K562 (cell line): ENCODE data around the gene G6PD. TPM values are rescaled to one million over a fixed set of nuclear protein-coding genes. Genes with fewer than 3 reads are reported as not detected.
A peak's percentile ranks its signal among the peaks of the same experiment; 100 is the strongest.

Experiments
- ATAC-seq: fragments of 200-7000 bp; cut with Tn5 transposase; 3 replicates; pipeline ENCODE4 v1.9.1; 2020; ENCODE audit warnings: moderate library complexity
- BruUV-seq: library from RNA; stranded (reverse); fragments of 400-500 nt; replicated peaks from 2 replicates; lab custom pipeline; 2021; lab: Mats Ljungman, UMichigan
- CTCF ChIA-PET: fragments of 300-600 bp; formaldehyde crosslinking; extraction: SDS; loops from one replicate; lab custom pipeline; 2021; ENCODE audit warnings: low intra/inter-chr PET ratio; lab: Yijun Ruan, JAX
- POLR2A ChIA-PET: fragments of 300-600, 350-650 bp; sonication (Branson Sonifier 250); formaldehyde crosslinking; extraction: SDS; loops from one replicate; lab custom pipeline; 2021; ENCODE audit warnings: antibody characterized with exemption, inconsistent platforms; lab: Yijun Ruan, JAX
- DNase-seq, 4 experiments: peaks; one replicate each; pipeline versions ENCODE4 v3.0.0 to v3.0.0-alpha.2; 2011 to 2018; ENCODE audit warnings: low spot score in 3 of 4, mixed read lengths in 3 of 4; ENCODE audit errors: extremely low read depth in 1 of 4
- FAIRE-seq: peaks from 2 replicates; lab custom pipeline; 2011; peaks lifted over from hg19 to GRCh38; lab: Jason Lieb, UNC
- H2AFZ ChIP-seq: 2 replicates; pipeline ENCODE4 v1.6.0; 2011; ENCODE audit warnings: low read depth, low read length, control low read depth, inconsistent platforms
- H3K27ac ChIP-seq: fragments of 200-600 bp; 3 replicates; pipeline ENCODE4 v1.8.0; 2011; ENCODE audit warnings: low read depth, mild to moderate bottlenecking, control low read depth, inconsistent platforms, low read length, moderate library complexity, mixed read lengths; ENCODE audit errors: extremely low read depth
- H3K27me3 ChIP-seq, 2 experiments: fragments of 300-600 bp in 1 of 2; 2 replicates in 1 of 2; 3 replicates in 1 of 2; pipeline versions ENCODE4 v1.6.0 to v1.8.0; 2011; ENCODE audit warnings: inconsistent platforms in 2 of 2, low read length in 2 of 2, mild to moderate bottlenecking in 1 of 2, mixed read lengths in 1 of 2, moderate library complexity in 1 of 2; ENCODE audit not compliant: control insufficient read depth in 2 of 2, insufficient read depth in 2 of 2
- H3K36me3 ChIP-seq: fragments of 300-600 bp; 3 replicates; pipeline ENCODE4 v1.8.0; 2011; ENCODE audit warnings: mild to moderate bottlenecking, low read length, inconsistent platforms; ENCODE audit not compliant: control insufficient read depth, insufficient read depth
- H3K4me1 ChIP-seq, 2 experiments: fragments of 200-600 bp in 1 of 2; replicated peaks in 1 of 2; 2 replicates in 1 of 2; 3 replicates in 1 of 2; pipeline versions ENCODE4 v1.5.1 to v1.8.0; 2011; ENCODE audit warnings: inconsistent platforms in 2 of 2, low read length in 2 of 2, mild to moderate bottlenecking in 1 of 2, mixed read lengths in 1 of 2, moderate library complexity in 1 of 2; ENCODE audit not compliant: control insufficient read depth in 2 of 2, insufficient read depth in 2 of 2
- H3K4me2 ChIP-seq: 2 replicates; pipeline ENCODE4 v1.6.1; 2011; ENCODE audit warnings: low read length, control low read depth, inconsistent platforms, mixed read lengths; ENCODE audit not compliant: insufficient read depth
- H3K4me3 ChIP-seq: fragments of 200-600 bp; sonication (generic), shearing (Covaris generic); 2 replicates; pipeline ENCODE4 v1.5.1; 2016; ENCODE audit warnings: control low read depth, inconsistent platforms
- H3K79me2 ChIP-seq: fragments of 200-600 bp; 3 replicates; pipeline ENCODE4 v1.8.0; 2011; ENCODE audit warnings: low read length, inconsistent platforms; ENCODE audit not compliant: control insufficient read depth, insufficient read depth
- H3K9ac ChIP-seq, 2 experiments: 2 replicates each; pipeline versions ENCODE4 v1.6.0 to v1.6.1; 2011; ENCODE audit warnings: low read depth in 2 of 2, low read length in 2 of 2, control low read depth in 1 of 2, inconsistent platforms in 1 of 2, mild to moderate bottlenecking in 1 of 2, mixed read lengths in 1 of 2; ENCODE audit not compliant: insufficient read depth in 1 of 2
- H3K9me1 ChIP-seq: one replicate; pipeline ENCODE4 v1.6.0; 2011; ENCODE audit warnings: inconsistent platforms, mild to moderate bottlenecking, low read length, moderate library complexity; ENCODE audit not compliant: control insufficient read depth, insufficient read depth
- H3K9me3 ChIP-seq: replicated peaks from 2 replicates; pipeline ENCODE4 v1.5.1; 2011; ENCODE audit warnings: low read depth, low read length, inconsistent platforms; ENCODE audit not compliant: control insufficient read depth, insufficient read depth
- H4K20me1 ChIP-seq: replicated peaks from 2 replicates; pipeline ENCODE4 v1.6.1; 2011; ENCODE audit warnings: low read length, inconsistent platforms, mixed read lengths; ENCODE audit not compliant: control insufficient read depth, insufficient read depth
- ATF3 ChIP-seq, 2 experiments: fragments of 450-650 bp in 1 of 2; sonication (generic) in 1 of 2; formaldehyde crosslinking in 1 of 2; IDR thresholded peaks in 1 of 2; conservative IDR thresholded peaks in 1 of 2; 2 replicates each; pipeline versions ENCODE4 v1.6.1 to v1.8.1; 2016 to 2023; ENCODE audit warnings: mild to moderate bottlenecking in 2 of 2, moderate library complexity in 2 of 2, inconsistent platforms in 1 of 2, missing genetic modification reagents in 1 of 2
- CBFA2T3 ChIP-seq: fragments of 450-650 bp; IDR thresholded peaks from 2 replicates; pipeline ENCODE4 v1.6.1; 2017
- CBX8 ChIP-seq: fragments of 200-600 bp; sonication (generic); IDR thresholded peaks from 2 replicates; pipeline ENCODE4 v1.6.1; 2012; ENCODE audit warnings: borderline replicate concordance, mixed run types, low read depth, mild to moderate bottlenecking, moderate library complexity, mixed read lengths, low read length, control low read depth, inconsistent platforms; ENCODE audit not compliant: poor library complexity, severe bottlenecking; ENCODE audit errors: extremely low read depth
- ETS1 ChIP-seq: conservative IDR thresholded peaks from 2 replicates; pipeline ENCODE4 v1.6.1; 2011; ENCODE audit warnings: low read depth, mild to moderate bottlenecking, low read length; ENCODE audit not compliant: control insufficient read depth
- FOXO4 ChIP-seq: fragments of 450-650 bp; formaldehyde crosslinking; IDR thresholded peaks from 2 replicates; pipeline ENCODE4 v1.4.0; 2020; ENCODE audit warnings: mild to moderate bottlenecking, moderate library complexity
- HES1 ChIP-seq: fragments of 450-650 bp; IDR thresholded peaks from 2 replicates; pipeline ENCODE4 v1.6.1; 2016; ENCODE audit warnings: low read depth, mild to moderate bottlenecking, moderate library complexity
- PKNOX1 ChIP-seq: fragments of 450-650 bp; IDR thresholded peaks from 2 replicates; pipeline ENCODE4 v1.6.1; 2016
- SMARCB1 ChIP-seq: IDR thresholded peaks from 2 replicates; pipeline ENCODE4 v1.6.1; 2011; ENCODE audit warnings: improper control_type of control experiment, low read depth; ENCODE audit not compliant: insufficient read length
- TAF9B ChIP-seq: fragments of 450-650 bp; IDR thresholded peaks from 2 replicates; pipeline ENCODE4 v1.6.1; 2018; ENCODE audit warnings: mild to moderate bottlenecking; ENCODE audit not compliant: partially characterized antibody
- YY1 ChIP-seq, 3 experiments: IDR thresholded peaks; 2 replicates each; pipeline ENCODE4 v1.6.1; 2011; ENCODE audit warnings: low read length in 2 of 3, mild to moderate bottlenecking in 2 of 3, moderate library complexity in 2 of 3, borderline replicate concordance in 1 of 3, control low read depth in 1 of 3, low read depth in 1 of 3; ENCODE audit not compliant: insufficient read depth in 3 of 3, insufficient replicate concordance in 2 of 3, control insufficient read depth in 1 of 3, insufficient read length in 1 of 3; ENCODE audit errors: extremely low read depth in 1 of 3
- ZBTB9 ChIP-seq: fragments of 450-650 bp; formaldehyde crosslinking; IDR thresholded peaks from 2 replicates; pipeline ENCODE4 v1.4.0; 2020; ENCODE audit warnings: mild to moderate bottlenecking, moderate library complexity
- ZNF431 ChIP-seq: sonication (generic); formaldehyde crosslinking; IDR thresholded peaks from 2 replicates; pipeline ENCODE4 v1.8.0; 2022; ENCODE audit warnings: mild to moderate bottlenecking, missing genetic modification reagents
- ZNF699 ChIP-seq: fragments of 250-450 bp; sonication (Bioruptor Pico); IDR thresholded peaks from 2 replicates; pipeline ENCODE4 v1.8.0; 2021; ENCODE audit warnings: mild to moderate bottlenecking, moderate library complexity; ENCODE audit not compliant: insufficient replicate concordance
- WGBS: fragments of 100-300 bp; shearing (Covaris generic); methylation state at CpG from one replicate; pipeline ENCODE4 v1.1.6; 2016; ENCODE audit warnings: low coverage, mixed read lengths; ENCODE audit not compliant: insufficient coverage; ENCODE audit errors: missing lambda C conversion rate; 5-methylcytosine and 5-hydroxymethylcytosine counted together
- in situ Hi-C: fragments of 300-500 bp; cut with MboI; formaldehyde crosslinking; loops from 4 replicates; pipeline ENCODE4 v1.15.0; 2018; ENCODE audit warnings: inconsistent platforms, mixed read lengths
- intact Hi-C: fragments of 100-400 bp; cut with micrococcal nuclease; formaldehyde crosslinking; loops from 2 replicates; pipeline ENCODE4 v1.14.2; 2022
- polyA plus RNA-seq, 8 experiments: library from polyadenylated mRNA; depleted of rRNA in 4 of 8; stranded (reverse) in 5 of 8; unstranded in 3 of 8; fragments of >200 nt; fragmentation: Nextera tagmentation in 2 of 8; fragmentation: Illumina TruSeq in 1 of 8; extraction: Ambion mirVana in 2 of 8; extraction: Trizol in 1 of 8; gene quantifications; 2 replicates each; pipeline versions ENCODE4 v1.2.1 to v1.2.3, GENCODE V29; 2011 to 2014; ENCODE audit warnings: inconsistent platforms in 1 of 8, missing spikeins in 1 of 8
- total RNA-seq, 7 experiments: library from RNA; depleted of rRNA in 6 of 7; stranded (reverse); fragments of >200 nt in 6 of 7; fragmentation: Illumina TruSeq in 2 of 7; extraction: Trizol in 2 of 7; gene quantifications; 2 replicates each; pipeline versions ENCODE4 v1.2.1 to v1.2.3, GENCODE V29; 2011 to 2021; ENCODE audit warnings: low replicate concordance in 1 of 7

Gene G6PD
- total and polyA plus RNA-seq, 9 of the 15 experiments (the other 6 are each of a cell fraction or from before 2014, with no cell fraction given): 2.9 to 222 (median 66.4) TPM

- no peaks in the 10 kb centered on the region for H3K27me3 ChIP-seq
- H3K4me2 ChIP-seq: peak overlapping the region; percentile 91; the same call in 1 of the 2 replicates
- FAIRE-seq: no peak
- no TSS peak for BruUV-seq
- no peaks in the 10 kb centered on the region for H3K9me3 ChIP-seq
- no peak overlapping the region for H3K4me3 ChIP-seq
- intact Hi-C loops (loop anchor here (5.0 kb wide), 1 partner anchor 35 kb away; the partner anchor contains the start of gene FAM3A), in situ Hi-C loops (no loop called here)
- no peaks in the 10 kb centered on the region for H4K20me1 ChIP-seq
- H3K4me1 ChIP-seq: peaks cover 47 to 81% of the 10 kb centered on the region in 2 experiments
- POLR2A ChIA-PET: interaction anchor here (0.6 to 1.3 kb wide), 4 partner anchors 19 to 44 kb away, joined by 3 to 7 read pairs (median 4); no protein-coding TSS in a partner anchor
- ATAC-seq: no peak
- no peak overlapping the region for H2AFZ ChIP-seq
- peaks cover 35% of the 10 kb centered on the region for H3K36me3 ChIP-seq
- DNase-seq: peak in 2 of 4 experiments; percentile 15 to 61
- H3K79me2 ChIP-seq: peaks cover 52% of the 10 kb centered on the region
- H3K9ac ChIP-seq: peak overlapping the region; percentile 84 to 88; a peak in 3 of 4 replicates
- H3K9me1 ChIP-seq: no peaks in the 10 kb centered on the region
- CTCF ChIA-PET: no interaction called here
- WGBS: 6% methylated on average over 3 of the region's 7 CpGs
- peak overlapping the region; percentile 87 for H3K27ac ChIP-seq
- TF ChIP-seq ZNF699 (CRISPR knock-in tag) (no peak), ZNF431 (CRISPR knock-in tag) (no peak), ZBTB9 (CRISPR knock-in tag) (no peak), SMARCB1 (no peak), TAF9B (no peak), FOXO4 (CRISPR knock-in tag) (no peak), ATF3 (IDR thresholded peaks at IDR 0.05) (no peak), ATF3 (CRISPR knock-in tag; conservative IDR thresholded peaks at IDR 0.05) (no peak), YY1 (IDR thresholded peaks at IDR 0.05; ENCODE audit: borderline replicate concordance in 1 of 3, control insufficient read depth in 1 of 3, extremely low read depth in 1 of 3, insufficient read depth in 3 of 3, insufficient read length in 1 of 3, insufficient replicate concordance in 2 of 3, low read depth in 1 of 3, low read length in 2 of 3) (peak in 1 of 3 experiments; percentile 2), CBFA2T3 (peak; percentile 44), PKNOX1 (peak; percentile 39; the same call in 1 of the 2 replicates), ETS1 (no peak), HES1 (no peak), CBX8 (no peak)
Observed at GRCh38 chrX:154482786-154483185, 63.9 kb downstream of the G6PD start.
